Naive thymus-derived CD4-positive, alpha-beta T cell (primary cell): Measurements from ENCODE around the gene C19orf85. TPM values are rescaled to one million over a fixed set of nuclear protein-coding genes. Genes with fewer than 3 reads are reported as not detected.

Experiments used
- ATAC-seq: fragments of 150-1000 bp; cut with Tn5 transposase; 2 replicates; pipeline ENCODE4 v1.10.0; 2021; ENCODE audit warnings: mild to moderate bottlenecking, moderate library complexity
- CTCF ChIA-PET: fragments of 350-600 bp; sonication (Branson Sonifier 250); formaldehyde crosslinking; loops from one replicate; lab custom pipeline; 2021; ENCODE audit warnings: antibody characterized with exemption; lab: Charles Lee
- POLR2A ChIA-PET: fragments of 350-600 bp; sonication (Branson Sonifier 250); formaldehyde crosslinking; loops from one replicate; lab custom pipeline; 2021; ENCODE audit warnings: antibody characterized with exemption, inconsistent platforms; lab: Charles Lee
- DNase-seq, 9 donors: peaks; one replicate each; pipeline versions ENCODE4 v3.0.0 to v3.0.0-alpha.2; 2020 to 2022; ENCODE audit warnings: mixed read lengths in 1 of 9
- H3K27ac ChIP-seq: one replicate; pipeline ENCODE4 v1.7.0; 2013; ENCODE audit warnings: mild to moderate bottlenecking, low read depth, low read length, moderate library complexity
- H3K27me3 ChIP-seq, 2 donors: one replicate each; pipeline ENCODE4 v1.7.0; 2013; ENCODE audit warnings: low read length in 2 of 2, mild to moderate bottlenecking in 2 of 2, moderate library complexity in 2 of 2; ENCODE audit not compliant: control insufficient read depth in 2 of 2, insufficient read depth in 2 of 2
- H3K36me3 ChIP-seq, 3 experiments: 1 replicate in 2 of 3; 2 replicates in 1 of 3; pipeline ENCODE4 v1.7.0; 2013; ENCODE audit warnings: low read length in 3 of 3, mild to moderate bottlenecking in 3 of 3, moderate library complexity in 1 of 3; ENCODE audit not compliant: insufficient read depth in 3 of 3, control insufficient read depth in 2 of 3
- H3K4me1 ChIP-seq, 2 donors: one replicate each; pipeline ENCODE4 v1.7.0; 2013; ENCODE audit warnings: low read length in 2 of 2, mild to moderate bottlenecking in 2 of 2, moderate library complexity in 1 of 2; ENCODE audit not compliant: control insufficient read depth in 2 of 2, insufficient read depth in 2 of 2
- H3K4me3 ChIP-seq: 2 replicates; pipeline ENCODE4 v1.7.0; 2013; ENCODE audit warnings: mild to moderate bottlenecking, low read length
- H3K9me3 ChIP-seq, 3 experiments: 1 replicate in 2 of 3; 2 replicates in 1 of 3; pipeline ENCODE4 v1.7.0; 2013; ENCODE audit warnings: low read length in 3 of 3; ENCODE audit not compliant: control insufficient read depth in 2 of 3
- H3K27ac Mint-ChIP-seq, 9 donors: one replicate each; pipeline ENCODE4 v1.8.0; 2020 to 2022; ENCODE audit warnings: mixed read lengths in 9 of 9, mild to moderate bottlenecking in 8 of 9, moderate library complexity in 5 of 9, inconsistent platforms in 2 of 9
- H3K27me3 Mint-ChIP-seq, 5 donors: one replicate each; pipeline ENCODE4 v1.8.0; 2021 to 2022; ENCODE audit warnings: mixed read lengths in 5 of 5, mild to moderate bottlenecking in 1 of 5
- H3K36me3 Mint-ChIP-seq, 5 donors: one replicate each; pipeline ENCODE4 v1.8.0; 2020 to 2022; ENCODE audit warnings: mixed read lengths in 5 of 5, mild to moderate bottlenecking in 3 of 5, inconsistent platforms in 1 of 5
- H3K4me1 Mint-ChIP-seq, 7 donors: one replicate each; pipeline ENCODE4 v1.8.0; 2020 to 2022; ENCODE audit warnings: mixed read lengths in 7 of 7, mild to moderate bottlenecking in 3 of 7, inconsistent platforms in 1 of 7
- H3K4me3 Mint-ChIP-seq, 10 donors: one replicate each; pipeline ENCODE4 v1.8.0; 2020 to 2022; ENCODE audit warnings: mild to moderate bottlenecking in 10 of 10, mixed read lengths in 10 of 10, moderate library complexity in 6 of 10, inconsistent platforms in 2 of 10
- H3K9me3 Mint-ChIP-seq, 11 donors: one replicate each; pipeline ENCODE4 v1.8.0; 2020 to 2022; ENCODE audit warnings: mixed read lengths in 11 of 11, mild to moderate bottlenecking in 4 of 11, inconsistent platforms in 1 of 11, moderate library complexity in 1 of 11
- intact Hi-C, 2 donors: fragments of 100-400 bp; cut with micrococcal nuclease; formaldehyde crosslinking; loops; one replicate each; pipeline ENCODE4 v1.15.1; 2023
- polyA plus RNA-seq, 2 donors: library from polyadenylated mRNA; unstranded; fragments of 300-500 nt; fragmentation: Illumina TruSeq; gene quantifications; one replicate each; pipeline ENCODE4 v1.2.3, GENCODE V29; 2021
- total RNA-seq, 6 experiments: library from RNA in 5 of 6; stranded (reverse) in 5 of 6; gene quantifications; 1 replicate in 5 of 6; 2 replicates in 1 of 6; pipeline ENCODE4 v1.2.3 and lab custom pipeline; 2021 to 2026

The C19orf85 gene
- total and polyA plus RNA-seq, 7 experiments from 2014 or later, result not detected

- POLR2A ChIA-PET, result interaction anchor here (0.9 to 1.2 kb wide), 3 partner anchors 27 to 362 kb away, joined by 4 to 7 read pairs (median 4); partner anchors contain the start of genes ZNF628 and ZNF865
- peak overlapping the region; percentile 46 for H3K27ac ChIP-seq
Measured at GRCh38 chr19:55503157-55503501, 38.6 kb upstream of the C19orf85 start.

GRCh38 chr19:55502197-55502952, 37.8 kb upstream of the C19orf85 start:
- no peaks in the 10 kb centered on the region for H3K27me3 ChIP-seq
- H3K36me3 ChIP-seq, result no peaks in the 10 kb centered on the region
- peaks cover 0 to 2% (median 0%) of the 10 kb centered on the region in 5 donors for H3K27me3 Mint-ChIP-seq
- peaks cover 0 to 14% (median 0%) of the 10 kb centered on the region in 5 donors for H3K36me3 Mint-ChIP-seq
- ChIA-PET CTCF (interaction anchor here (0.8 to 1.7 kb wide), 2 partner anchors 129 to 362 kb away, joined by 3 to 7 read pairs; no protein-coding TSS in a partner anchor), POLR2A (interaction anchor here (0.6 kb wide), 1 partner anchor 99 kb away, joined by 3 read pairs; no protein-coding TSS in a partner anchor)
- peaks cover 0 to 9% (median 0%) of the 10 kb centered on the region in 11 donors for H3K9me3 Mint-ChIP-seq
- peaks cover 0 to 22% (median 10%) of the 10 kb centered on the region in 7 donors for H3K4me1 Mint-ChIP-seq
- intact Hi-C loops, result loop anchor here (2.0 to 5.0 kb wide), 3 partner anchors 18 to 850 kb away; partner anchors contain the start of gene NAT14 (in 1 of the 2)
- H3K4me1 ChIP-seq, result peaks cover 4% of the 10 kb centered on the region in 2 donors
- ATAC-seq, result no peak
- peak overlapping the region in 3 of 9 donors; percentile 17 to 64 (median 19) for H3K27ac Mint-ChIP-seq
- H3K4me3 ChIP-seq, result no peak overlapping the region
- DNase-seq, result no peak
- no peaks in the 10 kb centered on the region for H3K9me3 ChIP-seq
- no peak overlapping the region for H3K27ac ChIP-seq
- H3K4me3 Mint-ChIP-seq, result peak overlapping the region in 5 of 10 donors; percentile 4 to 20 (median 12)

More at GRCh38 chr19:55503157-55503501, 38.6 kb upstream of the C19orf85 start:
- no peak for DNase-seq
- Mint-ChIP-seq H3K4me3 (peak overlapping the region; percentile 78 to 89 (median 84)), H3K9me3 (peaks cover 0 to 9% (median 0%) of the 10 kb centered on the region in 11 donors), H3K4me1 (peaks cover 0 to 22% (median 10%) of the 10 kb centered on the region in 7 donors), H3K36me3 (peaks cover 0 to 14% (median 0%) of the 10 kb centered on the region in 5 donors), H3K27ac (peak overlapping the region; percentile 59 to 96 (median 81)), H3K27me3 (peaks cover 0 to 8% (median 6%) of the 10 kb centered on the region in 5 donors)
- Histone ChIP-seq H3K36me3 (no peaks in the 10 kb centered on the region), H3K4me3 (peak overlapping the region; percentile 79), H3K9me3 (no peaks in the 10 kb centered on the region), H3K4me1 (peaks cover 4% of the 10 kb centered on the region in 2 donors), H3K27me3 (no peaks in the 10 kb centered on the region)
- ATAC-seq, result no peak
- intact Hi-C loops, result loop anchor here (1.0 to 5.0 kb wide), 8 partner anchors 18 to 851 kb away; partner anchors contain the start of genes NAT14 (in 2 of the 2), PPP6R1 (in 1 of the 2) and RPL28 (in 1 of the 2)
- CTCF ChIA-PET, result interaction anchor here (0.6 to 2.9 kb wide), 16 partner anchors 9 to 362 kb away, joined by 3 to 71 read pairs (median 4); partner anchors contain the start of genes TMEM238, ZNF628 and ZNF865

GRCh38 chr19:55500368-55500952, 35.9 kb upstream of the C19orf85 start:
- peaks cover 0 to 2% (median 0%) of the 10 kb centered on the region in 5 donors for H3K27me3 Mint-ChIP-seq
- H3K4me1 Mint-ChIP-seq, result peaks cover 0 to 22% (median 10%) of the 10 kb centered on the region in 7 donors
- no peak overlapping the region for H3K4me3 Mint-ChIP-seq
- H3K36me3 ChIP-seq, result no peaks in the 10 kb centered on the region
- H3K27ac ChIP-seq, result no peak overlapping the region
- ChIA-PET POLR2A (no interaction called here), CTCF (interaction anchor here (1.1 to 1.7 kb wide), 2 partner anchors 11 to 360 kb away, joined by 3 to 7 read pairs; no protein-coding TSS in a partner anchor)
- ATAC-seq (no peak), DNase-seq (no peak)
- no peak overlapping the region for H3K4me3 ChIP-seq
- peaks cover 4% of the 10 kb centered on the region in 2 donors for H3K4me1 ChIP-seq
- H3K27ac Mint-ChIP-seq, result no peak overlapping the region
- H3K9me3 Mint-ChIP-seq, result peaks cover 0 to 9% (median 0%) of the 10 kb centered on the region in 11 donors
- intact Hi-C loops, result loop anchor here in 1 of 2 donors (5.0 kb wide), 1 partner anchor 848 kb away; no protein-coding TSS in a partner anchor
- H3K36me3 Mint-ChIP-seq, result peaks cover 0 to 14% (median 0%) of the 10 kb centered on the region in 5 donors
- no peaks in the 10 kb centered on the region for H3K27me3 ChIP-seq
- no peaks in the 10 kb centered on the region for H3K9me3 ChIP-seq

- Histone ChIP-seq H3K4me3 (no peak overlapping the region), H3K27me3 (no peaks in the 10 kb centered on the region), H3K4me1 (peaks cover 2% of the 10 kb centered on the region in 2 donors), H3K27ac (no peak overlapping the region), H3K9me3 (no peaks in the 10 kb centered on the region), H3K36me3 (no peaks in the 10 kb centered on the region)
- Mint-ChIP-seq H3K27me3 (no peaks in the 10 kb centered on the region), H3K9me3 (peaks cover 0 to 9% (median 0%) of the 10 kb centered on the region in 11 donors), H3K36me3 (peaks cover 0 to 11% (median 0%) of the 10 kb centered on the region in 5 donors), H3K4me1 (peaks cover 0 to 15% (median 4%) of the 10 kb centered on the region in 7 donors), H3K27ac (no peak overlapping the region), H3K4me3 (no peak overlapping the region)
- CTCF ChIA-PET, result interaction anchor here (0.6 to 1.6 kb wide), 3 partner anchors 22 to 134 kb away, joined by 3 to 4 read pairs (median 4); partner anchors contain the start of gene ZNF628
- POLR2A ChIA-PET, result interaction anchor here (1.1 kb wide), 1 partner anchor 22 kb away, joined by 3 read pairs; the partner anchor contains the start of gene ZNF628
- DNase-seq (no peak), ATAC-seq (no peak)
- intact Hi-C loops, result no loop called here
Measured at GRCh38 chr19:55498246-55498840, 33.8 kb upstream of the C19orf85 start.

- no peak overlapping the region for H3K4me3 Mint-ChIP-seq
- no peak for DNase-seq
- no peak overlapping the region for H3K27ac Mint-ChIP-seq
- peaks cover 0 to 8% (median 0%) of the 10 kb centered on the region in 5 donors for H3K36me3 Mint-ChIP-seq
- H3K9me3 Mint-ChIP-seq, result peaks cover 0 to 6% (median 0%) of the 10 kb centered on the region in 11 donors
- no peaks in the 10 kb centered on the region for H3K27me3 ChIP-seq
- peaks cover 0 to 2% (median 0%) of the 10 kb centered on the region in 5 donors for H3K27me3 Mint-ChIP-seq
- no peaks in the 10 kb centered on the region for H3K4me1 ChIP-seq
- no peaks in the 10 kb centered on the region for H3K9me3 ChIP-seq
- CTCF ChIA-PET, result interaction anchor here (1.6 kb wide), 1 partner anchor 21 kb away, joined by 4 read pairs; the partner anchor contains the start of gene ZNF628
- no peak for ATAC-seq
- H3K4me3 ChIP-seq, result no peak overlapping the region
- POLR2A ChIA-PET, result interaction anchor here (1.1 kb wide), 1 partner anchor 21 kb away, joined by 3 read pairs; the partner anchor contains the start of gene ZNF628
- H3K27ac ChIP-seq, result no peak overlapping the region
- intact Hi-C loops, result no loop called here
- H3K4me1 Mint-ChIP-seq, result peaks cover 0 to 11% (median 0%) of the 10 kb centered on the region in 7 donors
- no peaks in the 10 kb centered on the region for H3K36me3 ChIP-seq
Measured at GRCh38 chr19:55497763-55498162, 33.2 kb upstream of the C19orf85 start.
